Measurements from ENCODE around the gene ADGRV1. TPM values are rescaled to one million over a fixed set of nuclear protein-coding genes. Genes with fewer than 3 reads are reported as not detected.

The ADGRV1 gene
- total and polyA plus RNA-seq, 3 donors from 2014 or later = 10.8 to 18.0 (median 12.6) TPM

GRCh38 chr5:90885180-90885868 is 326.7 kb downstream of the ADGRV1 start:
- no peaks in the 10 kb centered on the region for H3K4me1 ChIP-seq
- no peak for DNase-seq
- no peaks in the 10 kb centered on the region for H3K9me3 ChIP-seq
- intact Hi-C loops (cut with DNase I; ENCODE audit: low total_unique reads) = no loop called here
- no peaks in the 10 kb centered on the region for H3K36me3 ChIP-seq (ENCODE audit: low read depth, missing control alignments)
- H3K27me3 ChIP-seq = no peaks in the 10 kb centered on the region
- TF ChIP-seq POLR2A (IDR thresholded peaks at IDR 0.05) = no peak
- TF ChIP-seq, protein P1, sequence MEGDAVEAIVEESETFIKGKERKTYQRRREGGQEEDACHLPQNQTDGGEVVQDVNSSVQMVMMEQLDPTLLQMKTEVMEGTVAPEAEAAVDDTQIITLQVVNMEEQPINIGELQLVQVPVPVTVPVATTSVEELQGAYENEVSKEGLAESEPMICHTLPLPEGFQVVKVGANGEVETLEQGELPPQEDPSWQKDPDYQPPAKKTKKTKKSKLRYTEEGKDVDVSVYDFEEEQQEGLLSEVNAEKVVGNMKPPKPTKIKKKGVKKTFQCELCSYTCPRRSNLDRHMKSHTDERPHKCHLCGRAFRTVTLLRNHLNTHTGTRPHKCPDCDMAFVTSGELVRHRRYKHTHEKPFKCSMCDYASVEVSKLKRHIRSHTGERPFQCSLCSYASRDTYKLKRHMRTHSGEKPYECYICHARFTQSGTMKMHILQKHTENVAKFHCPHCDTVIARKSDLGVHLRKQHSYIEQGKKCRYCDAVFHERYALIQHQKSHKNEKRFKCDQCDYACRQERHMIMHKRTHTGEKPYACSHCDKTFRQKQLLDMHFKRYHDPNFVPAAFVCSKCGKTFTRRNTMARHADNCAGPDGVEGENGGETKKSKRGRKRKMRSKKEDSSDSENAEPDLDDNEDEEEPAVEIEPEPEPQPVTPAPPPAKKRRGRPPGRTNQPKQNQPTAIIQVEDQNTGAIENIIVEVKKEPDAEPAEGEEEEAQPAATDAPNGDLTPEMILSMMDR (IDR thresholded peaks at IDR 0.05) = no peak
- WGBS, 2 donors = 61 to 73% methylated on average over 1 of the region's 1 CpG
- H3K27ac ChIP-seq = no peak overlapping the region
- H3K4me3 ChIP-seq = no peak overlapping the region

- H3K4me1 ChIP-seq = no peaks in the 10 kb centered on the region
- no peaks in the 10 kb centered on the region for H3K9me3 ChIP-seq
- no peak overlapping the region for H3K4me3 ChIP-seq
- H3K36me3 ChIP-seq (ENCODE audit: low read depth, missing control alignments) = no peaks in the 10 kb centered on the region
- no peak overlapping the region for H3K27ac ChIP-seq
- no peak for TF ChIP-seq POLR2A (IDR thresholded peaks at IDR 0.05)
- TF ChIP-seq, protein P1 (IDR thresholded peaks at IDR 0.05) = no peak
- no peaks in the 10 kb centered on the region for H3K27me3 ChIP-seq
- DNase-seq = no peak
- intact Hi-C loops (cut with DNase I; ENCODE audit: low total_unique reads) = no loop called here
- WGBS, 2 donors = 96 to 98% methylated on average over 5 of the region's 5 CpGs
Measured at GRCh38 chr5:90886381-90886780, 327.8 kb downstream of the ADGRV1 start.

- no peak for DNase-seq
- Histone ChIP-seq H3K9me3 (no peaks in the 10 kb centered on the region), H3K4me1 (no peaks in the 10 kb centered on the region), H3K27me3 (no peaks in the 10 kb centered on the region), H3K4me3 (no peak overlapping the region), H3K36me3 (ENCODE audit: low read depth, missing control alignments) (no peaks in the 10 kb centered on the region), H3K27ac (no peak overlapping the region)
- intact Hi-C loops (cut with DNase I; ENCODE audit: low total_unique reads) = no loop called here
- 94 to 100% methylated on average over 1 of the region's 1 CpG for WGBS, 2 donors
- TF ChIP-seq POLR2A (IDR thresholded peaks at IDR 0.05) = no peak
- TF ChIP-seq, protein P1 (IDR thresholded peaks at IDR 0.05) = no peak
Measured at GRCh38 chr5:90888511-90889324, 330.1 kb downstream of the ADGRV1 start.

GRCh38 chr5:90889325-90889600 is 330.7 kb downstream of the ADGRV1 start:
- H3K4me3 ChIP-seq = no peak overlapping the region
- H3K36me3 ChIP-seq (ENCODE audit: low read depth, missing control alignments) = no peaks in the 10 kb centered on the region
- no peak for DNase-seq
- intact Hi-C loops (cut with DNase I; ENCODE audit: low total_unique reads) = no loop called here
- H3K27ac ChIP-seq = no peak overlapping the region
- TF ChIP-seq, protein P1 (IDR thresholded peaks at IDR 0.05) = no peak
- TF ChIP-seq POLR2A (IDR thresholded peaks at IDR 0.05) = no peak
- no peaks in the 10 kb centered on the region for H3K27me3 ChIP-seq
- H3K4me1 ChIP-seq = no peaks in the 10 kb centered on the region
- no peaks in the 10 kb centered on the region for H3K9me3 ChIP-seq
